H9 (cell line): ENCODE results near the gene PHOX2A. TPM values are rescaled to one million over a fixed set of nuclear protein-coding genes. Genes with fewer than 3 reads are reported as not detected.

ENCODE experiments used
- DNase-seq: peaks from one replicate; pipeline ENCODE4 v3.0.0-alpha.2; 2017
- H2AFZ ChIP-seq: one replicate; pipeline ENCODE4 v1.6.1; 2013; ENCODE audit warnings: mild to moderate bottlenecking, low read length, control low read depth, moderate library complexity
- H2AK5ac ChIP-seq: 2 replicates; pipeline ENCODE4 v1.6.1; 2013; ENCODE audit warnings: low read length, control low read depth, mixed read lengths; ENCODE audit not compliant: insufficient read length
- H2BK120ac ChIP-seq: one replicate; pipeline ENCODE4 v1.6.1; 2013; ENCODE audit warnings: low read depth, mild to moderate bottlenecking, low read length, control low read depth, inconsistent platforms; ENCODE audit not compliant: poor library complexity, severe bottlenecking
- H2BK12ac ChIP-seq: 2 replicates; pipeline ENCODE4 v1.6.1; 2013; ENCODE audit warnings: low read length, control low read depth, mixed read lengths, low read depth; ENCODE audit not compliant: insufficient read length
- H2BK15ac ChIP-seq: 2 replicates; pipeline ENCODE4 v1.6.1; 2013; ENCODE audit warnings: low read depth, low read length, control low read depth
- H2BK20ac ChIP-seq: one replicate; pipeline ENCODE4 v1.6.1; 2013; ENCODE audit warnings: low read depth, mild to moderate bottlenecking, low read length, control low read depth, inconsistent platforms; ENCODE audit not compliant: poor library complexity, severe bottlenecking
- H2BK5ac ChIP-seq: 2 replicates; pipeline ENCODE4 v1.6.1; 2013; ENCODE audit warnings: low read length, control low read depth, mixed read lengths; ENCODE audit not compliant: insufficient read length
- H3K14ac ChIP-seq: 2 replicates; pipeline ENCODE4 v1.6.1; 2013; ENCODE audit warnings: low read length, control low read depth; ENCODE audit not compliant: insufficient read depth
- H3K18ac ChIP-seq: 2 replicates; pipeline ENCODE4 v1.6.1; 2013; ENCODE audit warnings: low read depth, mild to moderate bottlenecking, mixed read lengths, low read length, control low read depth; ENCODE audit not compliant: insufficient read length
- H3K23ac ChIP-seq: 2 replicates; pipeline ENCODE4 v1.6.1; 2013; ENCODE audit warnings: low read length, control low read depth, mixed read lengths, low read depth; ENCODE audit not compliant: insufficient read length
- H3K23me2 ChIP-seq: 2 replicates; pipeline ENCODE4 v1.6.1; 2013; ENCODE audit warnings: low read depth, mild to moderate bottlenecking, mixed read lengths, low read length, control low read depth; ENCODE audit not compliant: insufficient read length, poor library complexity, severe bottlenecking
- H3K27ac ChIP-seq: 2 replicates; pipeline ENCODE4 v1.5.1; 2013; ENCODE audit warnings: low read length, control low read depth, mixed read lengths, low read depth; ENCODE audit not compliant: insufficient read length
- H3K27me3 ChIP-seq: 2 replicates; pipeline ENCODE4 v1.6.1; 2013; ENCODE audit warnings: low read length, control low read depth, inconsistent platforms; ENCODE audit not compliant: insufficient read depth
- H3K4ac ChIP-seq: 2 replicates; pipeline ENCODE4 v1.6.1; 2013; ENCODE audit warnings: low read depth, mild to moderate bottlenecking, control low read depth, inconsistent platforms, low read length, moderate library complexity
- H3K4me1 ChIP-seq: 2 replicates; pipeline ENCODE4 v1.6.1; 2013; ENCODE audit warnings: low read length, control low read depth, inconsistent platforms; ENCODE audit not compliant: insufficient read depth
- H3K4me2 ChIP-seq: 2 replicates; pipeline ENCODE4 v1.6.1; 2013; ENCODE audit warnings: low read length, control low read depth, mixed read lengths; ENCODE audit not compliant: insufficient read length, insufficient read depth
- H3K56ac ChIP-seq: 2 replicates; pipeline ENCODE4 v1.6.1; 2013; ENCODE audit warnings: low read depth, mild to moderate bottlenecking, mixed read lengths, low read length, control low read depth; ENCODE audit not compliant: insufficient read length
- H3K79me1 ChIP-seq: 2 replicates; pipeline ENCODE4 v1.6.1; 2013; ENCODE audit warnings: low read depth, mild to moderate bottlenecking, moderate library complexity, low read length, control low read depth, inconsistent platforms; ENCODE audit not compliant: insufficient read depth, poor library complexity, severe bottlenecking
- H3K79me2 ChIP-seq: 2 replicates; pipeline ENCODE4 v1.6.1; 2013; ENCODE audit warnings: low read length, control low read depth, inconsistent platforms; ENCODE audit not compliant: insufficient read depth
- H3K9ac ChIP-seq: 2 replicates; pipeline ENCODE4 v1.6.1; 2013; ENCODE audit warnings: low read length, control low read depth, mixed read lengths; ENCODE audit not compliant: insufficient read length; ENCODE audit errors: extremely low read depth
- H3K9me3 ChIP-seq: one replicate; pipeline ENCODE4 v1.6.1; 2013; ENCODE audit warnings: low read depth, low read length, inconsistent platforms; ENCODE audit not compliant: control insufficient read depth
- H3T11ph ChIP-seq: one replicate; pipeline ENCODE4 v1.6.1; 2013; ENCODE audit warnings: mild to moderate bottlenecking, low read length, control low read depth, inconsistent platforms
- H4K20me1 ChIP-seq: one replicate; pipeline ENCODE4 v1.6.1; 2013; ENCODE audit not compliant: control insufficient read depth, insufficient read length, insufficient read depth
- H4K5ac ChIP-seq: 2 replicates; pipeline ENCODE4 v1.6.1; 2013; ENCODE audit warnings: low read depth, mild to moderate bottlenecking, mixed read lengths, low read length, control low read depth; ENCODE audit not compliant: insufficient read length
- H4K8ac ChIP-seq: replicated peaks from 2 replicates; pipeline ENCODE4 v1.6.1; 2013; ENCODE audit warnings: low read length, control low read depth, mixed read lengths, low read depth; ENCODE audit not compliant: insufficient read length
- H4K91ac ChIP-seq: 2 replicates; pipeline ENCODE4 v1.6.1; 2013; ENCODE audit warnings: low read depth, mild to moderate bottlenecking, moderate library complexity, mixed read lengths, low read length, control low read depth; ENCODE audit not compliant: insufficient read length
- H3K27ac Mint-ChIP-seq, 3 experiments: 2 replicates in 2 of 3; 3 replicates in 1 of 3; pipeline ENCODE4 v1.8.0; 2020 to 2021; ENCODE audit warnings: mixed read lengths in 3 of 3, mild to moderate bottlenecking in 1 of 3, moderate library complexity in 1 of 3
- H3K27me3 Mint-ChIP-seq: 2 replicates; pipeline ENCODE4 v1.8.0; 2021; ENCODE audit warnings: low read depth, mild to moderate bottlenecking, moderate library complexity, mixed read lengths
- H3K36me3 Mint-ChIP-seq, 3 experiments: 2 replicates in 2 of 3; 3 replicates in 1 of 3; pipeline ENCODE4 v1.8.0; 2020 to 2021; ENCODE audit warnings: low read depth in 3 of 3, mixed read lengths in 3 of 3; ENCODE audit not compliant: insufficient read depth in 1 of 3
- H3K4me1 Mint-ChIP-seq, 2 experiments: 2 replicates each; pipeline ENCODE4 v1.8.0; 2020; ENCODE audit warnings: mixed read lengths in 2 of 2
- H3K4me3 Mint-ChIP-seq, 2 experiments: 2 replicates in 1 of 2; 3 replicates in 1 of 2; pipeline ENCODE4 v1.8.0; 2020 to 2021; ENCODE audit warnings: mild to moderate bottlenecking in 2 of 2, mixed read lengths in 2 of 2, moderate library complexity in 1 of 2
- H3K9me3 Mint-ChIP-seq, 2 experiments: 2 replicates in 1 of 2; 3 replicates in 1 of 2; pipeline ENCODE4 v1.8.0; 2020; ENCODE audit warnings: mild to moderate bottlenecking in 2 of 2, mixed read lengths in 2 of 2, moderate library complexity in 1 of 2
- WGBS: extraction: QIAGEN DNeasy Blood & Tissue Kit; methylation state at CpG from one replicate; pipeline ENCODE4 v1.1.7; 2013; ENCODE audit warnings: missing lambda C conversion rate, low lambda C conversion rate, mixed read lengths; ENCODE audit not compliant: insufficient read length; ENCODE audit errors: extremely low coverage; 5-methylcytosine and 5-hydroxymethylcytosine counted together
- total RNA-seq: library from RNA; stranded (reverse); gene quantifications from 2 replicates; pipeline ENCODE4 v1.2.1, GENCODE V29; 2021
- TF ChIP-seq, protein P1 (sequence below): fragments of 200-600 bp; sonication (generic); conservative IDR thresholded peaks from 3 replicates; pipeline ENCODE4 v1.8.0; 2021; ENCODE audit warnings: antibody characterized with exemption, mild to moderate bottlenecking

Gene PHOX2A
- total RNA-seq, 1 experiment from 2014 or later = 1.4 TPM

DNA sequence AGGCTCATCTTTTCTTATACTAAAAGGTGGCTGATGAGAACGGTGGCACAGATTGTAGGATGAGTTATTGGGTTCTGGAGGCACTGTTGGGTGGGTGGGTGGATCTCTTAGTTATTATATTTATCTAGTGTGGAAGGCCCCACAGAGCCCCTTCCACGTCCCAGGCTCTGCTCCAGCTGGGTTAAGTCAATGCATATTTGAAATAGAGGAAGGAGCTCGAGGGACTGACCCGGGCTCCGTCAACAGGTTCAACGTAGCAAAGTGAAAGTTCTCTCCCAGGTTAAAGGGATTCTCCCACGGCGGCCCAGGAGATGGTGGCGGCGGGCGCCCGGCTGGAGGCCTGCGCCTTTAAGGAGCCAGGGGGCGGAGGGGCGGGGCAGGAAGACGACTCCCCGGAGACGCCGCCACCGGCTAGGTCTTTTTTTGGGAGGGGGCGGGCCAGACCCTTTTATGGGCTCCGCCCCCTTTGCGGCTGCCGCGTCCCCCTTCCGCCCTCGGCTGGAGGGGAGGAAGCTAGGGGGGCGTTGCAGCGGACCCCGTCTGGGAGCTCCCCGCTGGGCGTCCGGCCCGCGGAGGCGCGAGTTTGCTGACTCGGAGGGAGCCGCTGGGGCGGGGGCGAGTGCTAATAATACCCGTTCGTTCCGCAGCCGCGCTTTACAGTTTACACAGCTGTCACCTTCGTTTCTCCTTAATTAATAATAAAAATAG is 20.9 kb downstream of the PHOX2A start:
- peaks cover 0 to 23% (median 16%) of the 10 kb centered on the region in 3 experiments; a peak in 6 of 7 replicates for H3K36me3 Mint-ChIP-seq
- H3K9ac ChIP-seq = no peak overlapping the region
- no peak overlapping the region for H2BK12ac ChIP-seq
- no peak overlapping the region for H3K27ac Mint-ChIP-seq
- H3K23ac ChIP-seq = no peak overlapping the region
- H3K4me1 Mint-ChIP-seq = peaks cover 27 to 38% of the 10 kb centered on the region in 2 experiments
- H2AFZ ChIP-seq = peak overlapping the region; percentile 3
- no peak overlapping the region for H2BK120ac ChIP-seq
- H3K18ac ChIP-seq = no peak overlapping the region
- peak overlapping the region; percentile 76 to 90 for H3K4me3 Mint-ChIP-seq
- H3K27me3 Mint-ChIP-seq = peaks cover 14% of the 10 kb centered on the region
- no peak overlapping the region for H3T11ph ChIP-seq
- H2BK15ac ChIP-seq = no peak overlapping the region
- no peak overlapping the region for H2BK20ac ChIP-seq
- no peak overlapping the region for H3K27ac ChIP-seq
- peak overlapping the region; percentile 97 for H3K4me2 ChIP-seq
- peaks cover 2% of the 10 kb centered on the region; the same call in 1 of the 2 replicates for H3K4me1 ChIP-seq
- no peak overlapping the region for H3K4ac ChIP-seq
- no peaks in the 10 kb centered on the region for H3K9me3 ChIP-seq
- TF ChIP-seq, protein P1, sequence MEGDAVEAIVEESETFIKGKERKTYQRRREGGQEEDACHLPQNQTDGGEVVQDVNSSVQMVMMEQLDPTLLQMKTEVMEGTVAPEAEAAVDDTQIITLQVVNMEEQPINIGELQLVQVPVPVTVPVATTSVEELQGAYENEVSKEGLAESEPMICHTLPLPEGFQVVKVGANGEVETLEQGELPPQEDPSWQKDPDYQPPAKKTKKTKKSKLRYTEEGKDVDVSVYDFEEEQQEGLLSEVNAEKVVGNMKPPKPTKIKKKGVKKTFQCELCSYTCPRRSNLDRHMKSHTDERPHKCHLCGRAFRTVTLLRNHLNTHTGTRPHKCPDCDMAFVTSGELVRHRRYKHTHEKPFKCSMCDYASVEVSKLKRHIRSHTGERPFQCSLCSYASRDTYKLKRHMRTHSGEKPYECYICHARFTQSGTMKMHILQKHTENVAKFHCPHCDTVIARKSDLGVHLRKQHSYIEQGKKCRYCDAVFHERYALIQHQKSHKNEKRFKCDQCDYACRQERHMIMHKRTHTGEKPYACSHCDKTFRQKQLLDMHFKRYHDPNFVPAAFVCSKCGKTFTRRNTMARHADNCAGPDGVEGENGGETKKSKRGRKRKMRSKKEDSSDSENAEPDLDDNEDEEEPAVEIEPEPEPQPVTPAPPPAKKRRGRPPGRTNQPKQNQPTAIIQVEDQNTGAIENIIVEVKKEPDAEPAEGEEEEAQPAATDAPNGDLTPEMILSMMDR = no peak
- peaks cover 16% of the 10 kb centered on the region for H3K23me2 ChIP-seq
- no peaks in the 10 kb centered on the region for H3K27me3 ChIP-seq
- peak; percentile 96 for DNase-seq
- H3K14ac ChIP-seq = no peak overlapping the region
- no peak overlapping the region for H3K56ac ChIP-seq
- H3K79me2 ChIP-seq = peaks cover 4% of the 10 kb centered on the region; the same call in 1 of the 2 replicates
- peaks cover 3% of the 10 kb centered on the region for H3K79me1 ChIP-seq
- H3K9me3 Mint-ChIP-seq = no peaks in the 10 kb centered on the region
- no peak overlapping the region for H2BK5ac ChIP-seq
- no peak overlapping the region for H4K5ac ChIP-seq
- H4K8ac ChIP-seq = no peak overlapping the region
- H4K91ac ChIP-seq = no peak overlapping the region
- H2AK5ac ChIP-seq = no peak overlapping the region
- peaks cover under 1% of the 10 kb centered on the region for H4K20me1 ChIP-seq
- no CpG with 5 or more reads among the region's 47 CpGs for WGBS
